Dermis blood vessel endothelial cell (primary cell): Measurements from ENCODE around the gene ADGRF4. TPM values are rescaled to one million over a fixed set of nuclear protein-coding genes. Genes with fewer than 3 reads are reported as not detected.

Experiments
- DNase-seq: peaks from one replicate; pipeline ENCODE4 v3.0.0; 2010
- total RNA-seq: library from RNA; depleted of rRNA; stranded (reverse); fragments of >200 nt; gene quantifications from 2 replicates; pipeline ENCODE4 v1.2.3, GENCODE V29; 2014

The ADGRF4 gene
- total RNA-seq, 1 donor from 2014 or later: under 0.01 TPM

DNA sequence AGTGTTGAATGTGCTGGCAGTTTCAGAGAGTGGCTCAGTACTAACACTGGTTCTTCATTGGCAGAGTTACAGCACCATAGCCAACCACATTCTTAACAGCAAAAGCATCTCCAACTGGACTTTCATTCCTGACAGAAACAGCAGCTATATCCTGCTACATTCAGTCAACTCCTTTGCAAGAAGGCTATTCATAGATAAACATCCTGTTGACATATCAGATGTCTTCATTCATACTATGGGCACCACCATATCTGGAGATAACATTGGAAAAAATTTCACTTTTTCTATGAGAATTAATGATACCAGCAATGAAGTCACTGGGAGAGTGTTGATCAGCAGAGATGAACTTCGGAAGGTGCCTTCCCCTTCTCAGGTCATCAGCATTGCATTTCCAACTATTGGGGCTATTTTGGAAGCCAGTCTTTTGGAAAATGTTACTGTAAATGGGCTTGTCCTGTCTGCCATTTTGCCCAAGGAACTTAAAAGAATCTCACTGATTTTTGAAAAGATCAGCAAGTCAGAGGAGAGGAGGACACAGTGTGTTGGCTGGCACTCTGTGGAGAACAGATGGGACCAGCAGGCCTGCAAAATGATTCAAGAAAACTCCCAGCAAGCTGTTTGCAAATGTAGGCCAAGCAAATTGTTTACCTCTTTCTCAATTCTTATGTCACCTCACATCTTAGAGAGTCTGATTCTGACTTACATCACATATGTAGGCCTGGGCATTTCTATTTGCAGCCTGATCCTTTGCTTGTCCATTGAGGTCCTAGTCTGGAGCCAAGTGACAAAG lies 17.0 kb upstream of the ADGRF4 start:
- no peak for DNase-seq

DNA sequence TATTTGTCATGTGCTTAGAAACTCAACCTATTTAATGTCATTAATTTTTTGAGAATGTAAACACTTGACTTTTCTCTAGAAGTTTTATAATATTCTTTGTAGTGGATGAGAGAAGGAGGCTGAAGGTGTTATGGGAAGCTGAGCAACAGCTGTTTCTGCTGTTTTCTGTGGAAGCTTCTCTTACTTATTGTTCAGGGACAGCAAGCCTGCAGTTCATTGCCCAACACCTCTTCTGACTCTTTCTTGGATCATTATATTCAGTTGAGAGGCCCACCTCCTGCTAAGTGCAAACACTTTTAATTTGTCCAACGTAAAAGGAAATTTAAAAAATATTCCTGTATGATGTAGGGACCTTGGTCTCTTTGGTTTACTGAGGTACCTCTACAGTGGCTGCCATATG lies 12.0 kb upstream of the ADGRF4 start:
- no peak for DNase-seq

DNA sequence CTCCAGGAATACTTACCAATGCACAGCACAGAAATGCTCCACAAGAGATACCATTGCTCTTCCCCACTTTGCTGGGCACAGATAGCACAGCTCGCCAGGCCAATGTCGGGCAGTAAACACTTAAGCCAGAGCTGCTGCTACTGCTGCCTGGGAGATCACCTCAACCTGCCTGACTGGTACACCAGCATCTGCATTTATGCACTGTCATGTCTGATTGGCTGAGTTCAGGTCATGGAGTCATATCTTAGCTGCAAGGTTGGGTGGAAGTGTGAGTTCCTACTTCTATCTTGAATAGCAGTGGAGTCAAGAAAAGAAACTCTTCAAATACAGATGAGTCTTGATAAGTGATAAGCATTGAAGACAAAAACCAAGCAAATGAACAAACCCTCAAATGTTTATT lies 10.9 kb upstream of the ADGRF4 start:
- no peak for DNase-seq

DNA sequence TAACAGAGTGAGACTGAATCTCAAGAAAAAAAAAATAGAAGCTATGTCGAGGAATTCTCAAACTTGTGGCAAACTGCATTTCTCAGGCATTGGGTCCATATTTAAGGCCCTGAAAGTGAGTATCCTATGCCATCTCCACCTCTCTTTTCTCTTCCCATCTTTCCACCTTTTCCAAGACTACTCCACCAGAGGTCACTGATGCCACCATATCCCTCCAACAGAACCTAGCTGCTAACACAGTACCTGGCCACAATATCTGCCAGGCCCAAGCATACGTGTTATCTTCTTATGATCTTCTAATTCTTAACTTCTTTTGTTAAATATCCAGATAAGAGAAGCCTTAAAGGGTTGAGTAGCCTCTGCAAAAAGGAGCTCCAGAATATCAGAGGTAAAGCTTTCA lies 8.2 kb upstream of the ADGRF4 start:
- no peak for DNase-seq

DNA sequence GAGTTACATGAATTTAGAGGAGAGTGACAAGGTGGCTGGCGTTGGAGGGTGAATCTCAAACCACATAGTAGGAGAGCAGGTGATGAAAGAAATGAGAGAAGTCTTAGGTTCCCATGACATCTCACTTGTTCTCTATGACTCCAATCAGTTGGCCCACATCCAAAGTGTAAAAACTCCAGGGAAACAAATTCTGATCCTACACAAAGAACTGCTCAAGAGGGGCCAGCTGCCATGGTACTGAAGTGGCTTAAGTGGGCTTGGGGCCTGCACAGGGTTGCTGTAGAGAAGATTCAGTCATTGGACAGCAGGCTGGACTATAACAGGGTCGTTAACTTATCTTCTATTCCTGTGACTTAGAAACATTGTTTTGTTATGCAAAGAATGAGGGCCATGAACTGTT lies 7.6 kb upstream of the ADGRF4 start:
- no peak for DNase-seq

DNA sequence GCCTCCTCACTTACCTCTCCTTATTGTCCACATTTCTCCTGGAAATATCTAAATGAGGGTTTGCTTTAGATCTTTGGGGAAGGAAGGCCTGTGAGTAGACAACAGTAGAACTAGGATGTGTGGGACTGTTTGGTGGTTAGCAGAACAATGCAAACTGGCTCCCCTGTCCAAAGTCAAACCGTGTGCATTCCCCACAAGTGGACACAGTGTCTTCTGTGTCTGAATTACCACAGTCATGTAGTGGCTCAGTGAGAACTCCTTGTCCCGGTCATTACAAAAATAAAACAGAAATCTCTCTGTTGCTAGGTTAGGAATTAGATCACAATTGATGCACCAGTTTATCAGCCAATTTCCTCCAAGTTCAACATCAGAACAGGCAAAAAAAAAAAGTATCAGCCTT lies 455 bp upstream of the ADGRF4 start:
- no peak for DNase-seq

DNA sequence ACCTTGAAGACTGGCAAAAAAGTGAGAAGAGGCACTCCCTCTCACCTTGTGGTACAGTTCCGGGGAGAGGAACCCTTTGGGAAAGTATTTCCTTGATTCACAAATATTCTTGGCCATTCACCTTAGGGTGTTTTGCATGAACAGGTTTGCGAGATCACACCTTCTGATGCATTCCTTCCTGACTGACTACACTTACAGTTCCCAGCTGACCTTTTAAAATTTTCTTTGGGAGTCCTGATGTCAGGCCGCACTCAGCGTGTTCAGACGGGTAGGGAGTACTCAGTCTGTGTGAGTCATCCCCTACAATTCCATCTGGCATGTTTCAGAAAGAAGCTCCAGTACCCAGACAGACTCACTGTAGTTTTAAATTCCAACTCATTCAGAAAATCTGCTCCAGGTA lies 1.7 kb downstream of the ADGRF4 start:
- DNase-seq: no peak

DNA sequence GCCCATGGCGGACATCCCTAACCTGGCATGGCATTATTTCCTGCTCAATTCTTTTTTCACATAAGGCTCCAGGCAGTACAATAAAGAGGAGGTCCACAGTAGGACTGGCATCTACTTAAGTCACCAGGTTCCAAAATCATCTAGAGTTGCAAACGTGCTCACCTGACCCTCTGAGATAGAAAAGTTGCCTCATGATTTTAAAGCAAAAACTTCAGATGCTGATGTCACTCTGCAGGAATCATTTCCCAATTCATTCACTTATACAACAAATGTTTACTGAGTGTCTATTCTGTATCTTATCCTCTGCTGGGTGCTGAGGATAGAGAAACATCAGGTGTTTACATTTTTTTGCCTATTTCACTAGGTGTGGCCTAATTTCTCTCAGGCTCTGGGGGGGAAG lies 2.2 kb downstream of the ADGRF4 start:
- DNase-seq: no peak

DNA sequence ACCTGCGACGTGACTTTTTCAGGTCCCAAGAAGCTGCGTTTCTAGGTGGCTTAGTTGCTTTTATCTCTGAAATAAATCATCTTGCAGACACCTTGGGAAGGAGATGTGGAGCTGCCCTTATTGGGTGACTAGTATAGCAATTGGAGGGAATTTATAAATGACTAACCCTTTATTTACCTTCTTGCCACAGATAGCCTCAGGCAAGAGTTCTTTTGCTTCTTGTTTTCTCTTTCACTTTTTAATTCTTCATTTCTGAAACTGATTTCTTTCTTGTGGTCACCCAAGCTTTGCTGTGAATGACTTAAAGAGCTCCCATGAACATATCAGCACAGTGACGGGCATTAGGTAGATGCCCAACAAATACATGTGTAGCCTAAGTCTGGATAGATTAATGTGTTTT lies 3.0 kb downstream of the ADGRF4 start:
- no peak for DNase-seq

DNA sequence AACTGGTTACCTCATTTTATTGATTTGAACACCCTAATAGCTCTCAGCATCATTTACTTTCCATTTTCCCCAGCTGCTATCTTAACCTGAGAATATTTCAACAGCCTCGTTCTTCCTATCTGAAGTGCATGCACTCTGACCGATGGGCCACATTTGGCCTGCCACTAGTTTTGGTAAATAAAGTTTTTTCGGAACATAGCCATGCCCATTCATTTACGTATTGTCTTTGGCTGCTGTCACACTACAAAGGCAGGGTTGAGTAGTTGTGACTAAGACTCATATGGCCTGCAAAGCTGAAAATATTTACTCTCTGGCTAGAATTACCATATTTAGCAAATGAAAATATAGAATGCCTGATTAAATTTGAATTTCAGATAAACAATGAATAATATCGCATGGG lies 10.8 kb downstream of the ADGRF4 start:
- DNase-seq: no peak

DNA sequence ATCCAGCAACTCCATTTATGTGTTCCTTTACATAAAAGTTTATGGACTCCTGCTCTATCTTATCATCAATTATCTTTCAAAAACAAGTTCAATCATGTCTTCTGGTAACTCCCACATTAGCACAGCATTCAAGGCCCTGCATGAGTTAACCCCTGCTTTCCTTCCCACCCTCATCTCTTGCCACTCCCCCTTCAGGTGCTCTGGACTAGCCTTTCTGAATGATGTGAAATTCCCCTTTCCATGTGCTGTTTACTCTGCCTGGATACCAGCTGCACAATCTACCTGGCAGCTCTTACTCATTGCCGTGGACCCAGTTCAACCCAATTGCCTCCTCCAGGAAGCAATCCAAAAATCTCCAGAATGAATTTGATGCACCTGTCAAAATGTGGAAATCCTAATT lies 11.9 kb downstream of the ADGRF4 start:
- no peak for DNase-seq

DNA sequence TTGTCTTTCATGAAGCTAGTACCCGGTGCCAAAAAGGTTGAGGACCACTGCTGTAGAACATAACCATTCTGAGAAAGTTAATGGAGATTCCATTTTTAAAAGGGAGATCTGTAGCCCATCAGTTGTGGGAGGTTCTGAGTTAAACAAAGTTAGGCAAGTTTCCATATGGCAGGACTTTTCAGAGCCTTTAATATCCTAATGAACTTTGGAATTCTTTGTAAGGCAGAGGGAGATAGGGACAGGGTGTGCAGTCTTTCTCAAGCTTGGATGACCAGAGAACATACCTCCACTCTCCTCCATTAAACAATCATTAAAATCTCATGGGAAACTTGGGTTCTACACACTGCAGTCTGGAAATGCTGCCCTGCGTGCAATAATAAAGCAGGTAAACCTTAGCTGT lies 14.8 kb downstream of the ADGRF4 start:
- DNase-seq: no peak

DNA sequence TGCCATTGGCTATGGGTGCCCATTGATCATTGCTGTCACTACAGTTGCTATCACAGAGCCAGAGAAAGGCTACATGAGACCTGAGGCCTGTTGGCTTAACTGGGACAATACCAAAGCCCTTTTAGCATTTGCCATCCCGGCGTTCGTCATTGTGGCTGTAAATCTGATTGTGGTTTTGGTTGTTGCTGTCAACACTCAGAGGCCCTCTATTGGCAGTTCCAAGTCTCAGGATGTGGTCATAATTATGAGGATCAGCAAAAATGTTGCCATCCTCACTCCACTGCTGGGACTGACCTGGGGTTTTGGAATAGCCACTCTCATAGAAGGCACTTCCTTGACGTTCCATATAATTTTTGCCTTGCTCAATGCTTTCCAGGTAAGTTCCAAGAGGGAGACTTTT lies 16.4 kb downstream of the ADGRF4 start:
- DNase-seq: no peak

DNA sequence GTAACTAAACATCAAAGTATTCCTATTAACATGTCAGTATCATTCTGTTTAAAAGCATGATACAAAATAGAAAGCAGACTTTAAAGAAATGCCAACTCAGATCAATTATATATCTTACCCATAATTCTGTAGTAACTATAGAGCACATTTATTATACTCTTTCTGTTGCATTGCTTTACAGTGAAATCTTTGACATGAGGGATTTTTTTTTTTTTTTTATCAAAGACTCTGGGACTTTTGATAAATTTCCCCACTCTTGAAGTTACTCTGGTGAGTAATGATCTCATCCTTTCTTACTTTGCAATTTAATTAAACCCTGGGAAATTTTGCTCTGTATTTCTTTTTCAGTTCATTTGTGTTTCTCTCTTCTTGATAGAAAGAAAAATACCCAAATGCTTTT lies 17.4 kb downstream of the ADGRF4 start:
- DNase-seq: no peak

DNA sequence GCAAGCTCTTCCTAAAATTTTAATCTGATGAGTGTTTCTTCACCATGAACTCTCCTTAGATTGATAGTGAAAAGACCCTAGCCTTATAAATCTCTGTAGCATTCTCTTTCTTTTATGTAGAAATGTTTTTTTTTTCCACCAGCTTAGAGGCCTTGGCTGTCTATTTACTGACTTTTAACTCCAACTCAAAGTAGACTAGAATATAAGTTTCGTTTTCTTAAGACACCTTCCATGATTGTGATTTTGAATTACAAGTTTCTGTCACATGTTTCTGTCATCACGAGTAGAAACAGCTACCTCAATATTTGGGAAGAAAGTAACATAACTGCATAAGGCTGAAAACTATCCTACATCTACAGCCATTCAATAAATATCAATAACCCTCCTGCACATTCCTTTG lies 17.8 kb downstream of the ADGRF4 start:
- no peak for DNase-seq

DNA sequence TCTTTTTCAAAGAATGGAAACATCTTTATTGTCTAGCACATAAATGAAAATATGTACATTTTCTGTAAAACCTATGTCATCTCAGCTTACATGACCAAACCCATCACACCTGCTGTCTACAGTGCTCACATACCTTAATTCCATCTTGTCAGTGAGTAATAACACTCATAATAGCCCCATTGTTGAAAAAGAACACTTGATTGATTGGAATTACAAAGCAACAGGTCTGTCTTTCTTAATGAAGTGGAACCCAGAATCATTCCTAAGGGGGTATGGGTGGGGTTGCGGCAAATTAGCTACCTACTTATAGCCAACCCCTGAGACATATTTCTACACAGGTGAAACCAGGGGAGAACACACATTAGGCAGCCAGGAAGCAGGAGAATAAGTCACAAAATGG lies 20.2 kb downstream of the ADGRF4 start:
- no peak for DNase-seq

DNA sequence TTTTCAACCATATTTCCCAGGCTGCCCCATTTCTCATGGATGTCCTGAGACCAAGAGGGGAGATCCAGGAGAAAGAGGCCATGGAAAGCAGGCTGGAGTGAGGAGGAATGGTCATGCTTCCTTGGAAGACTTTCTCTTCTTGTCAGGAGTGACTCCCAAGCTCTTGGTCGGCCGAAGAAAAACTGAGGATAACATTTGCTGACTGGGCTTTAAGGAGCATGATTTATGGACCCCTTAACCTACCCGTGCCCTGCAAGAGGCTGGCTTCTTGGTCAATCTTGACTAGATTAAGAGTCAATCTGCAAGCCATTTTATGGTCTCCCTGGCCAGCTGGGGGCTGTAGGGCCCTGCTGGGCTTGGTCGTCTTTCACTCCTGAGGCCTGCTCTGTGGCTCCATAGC lies 22.8 kb downstream of the ADGRF4 start:
- no peak for DNase-seq

DNA sequence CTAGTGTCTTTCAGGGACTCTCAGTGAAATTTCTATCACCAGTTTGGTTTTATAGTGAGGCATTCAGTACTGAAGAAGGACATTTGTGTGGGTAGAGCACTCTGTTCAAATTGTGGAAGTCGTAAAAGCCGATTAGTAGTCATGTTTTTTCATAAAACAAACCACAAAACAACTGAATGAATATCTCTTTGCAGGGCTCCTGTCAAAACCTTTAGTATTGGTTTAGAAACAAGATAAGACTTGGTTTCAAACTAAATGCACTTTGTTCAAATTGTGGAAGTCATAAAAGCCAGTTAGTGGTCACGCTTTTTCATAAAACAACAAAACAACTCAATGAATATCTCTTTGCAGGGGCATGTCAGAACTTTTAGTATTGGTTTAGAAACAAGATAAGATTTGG lies 23.8 kb downstream of the ADGRF4 start:
- no peak for DNase-seq

DNA sequence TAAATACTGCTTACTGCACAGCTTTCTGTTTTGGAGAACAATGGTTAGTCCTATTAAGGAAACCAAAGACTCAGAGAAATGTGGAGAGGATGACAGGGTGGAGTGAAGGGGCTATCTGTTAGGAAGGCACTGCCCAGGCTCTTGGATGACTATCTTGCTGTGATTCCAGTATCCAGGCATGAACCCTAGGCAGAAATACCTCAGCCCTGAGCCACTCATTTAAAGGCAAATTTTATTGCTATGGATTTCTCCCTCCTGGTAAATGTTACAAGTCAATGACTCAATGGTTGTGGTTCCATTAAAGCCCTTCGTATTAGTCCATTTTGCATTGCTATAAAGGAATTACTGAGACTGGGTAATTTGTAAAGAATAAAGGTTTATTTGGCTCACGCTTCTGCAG lies 25.9 kb downstream of the ADGRF4 start:
- DNase-seq: no peak

DNA sequence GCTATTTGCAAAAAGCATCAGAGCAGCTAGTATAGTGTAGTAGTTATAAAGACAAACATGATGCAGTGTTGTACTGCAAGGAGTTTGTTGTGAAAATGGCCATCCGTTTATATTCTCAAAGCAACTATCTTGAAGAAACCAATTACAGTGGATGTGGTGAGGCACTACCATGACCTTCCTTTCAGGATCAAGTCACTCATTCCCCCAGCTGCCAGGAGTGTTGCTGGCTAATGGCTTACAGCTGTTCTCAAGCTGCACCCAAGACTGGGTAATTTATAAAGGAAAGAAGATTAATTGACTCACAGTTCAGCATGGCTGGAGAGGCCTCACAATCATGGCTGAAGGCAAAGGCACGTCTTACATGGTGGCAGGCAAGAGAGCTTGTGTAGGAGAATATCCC lies 29.0 kb downstream of the ADGRF4 start:
- DNase-seq: no peak

DNA sequence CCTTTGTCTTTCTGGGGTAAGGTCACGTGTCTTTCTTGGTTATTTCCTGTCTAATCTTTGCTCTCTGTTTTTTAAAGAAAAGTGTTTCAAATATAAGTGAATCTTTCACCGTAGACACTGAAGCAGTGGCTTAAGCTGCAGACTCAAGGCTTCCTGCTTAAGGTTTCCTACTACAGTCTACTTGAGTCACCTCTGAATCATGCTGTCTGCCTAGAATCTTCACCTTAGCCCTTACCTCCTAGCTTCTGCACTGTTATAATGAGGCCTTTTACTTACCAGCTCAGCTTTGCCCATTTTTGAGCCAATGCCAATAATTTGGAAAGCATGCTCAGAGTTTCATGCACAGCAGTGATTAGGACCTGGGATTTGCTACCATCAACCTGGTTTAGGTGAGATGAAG lies 30.6 kb downstream of the ADGRF4 start:
- no peak for DNase-seq

DNA sequence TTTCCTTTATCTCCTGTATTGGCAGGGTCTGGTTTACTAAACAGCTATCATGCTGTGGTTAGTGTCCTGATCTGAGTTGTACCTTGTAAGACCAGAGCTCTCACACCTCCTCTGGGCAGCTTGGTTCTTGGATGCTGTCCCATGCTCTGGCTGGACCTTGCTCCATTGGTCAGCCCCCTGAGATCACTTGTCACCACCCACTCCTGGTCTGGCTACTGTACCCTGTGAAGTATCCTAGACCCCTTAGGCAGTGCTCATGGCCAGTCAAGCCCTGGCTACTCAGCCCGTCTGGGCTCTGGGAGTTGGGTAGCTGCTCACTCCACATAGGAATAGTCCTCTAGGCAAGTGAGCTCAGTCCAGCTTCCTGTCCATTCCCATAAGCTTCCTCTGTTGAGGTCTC lies 31.1 kb downstream of the ADGRF4 start:
- DNase-seq: no peak

DNA sequence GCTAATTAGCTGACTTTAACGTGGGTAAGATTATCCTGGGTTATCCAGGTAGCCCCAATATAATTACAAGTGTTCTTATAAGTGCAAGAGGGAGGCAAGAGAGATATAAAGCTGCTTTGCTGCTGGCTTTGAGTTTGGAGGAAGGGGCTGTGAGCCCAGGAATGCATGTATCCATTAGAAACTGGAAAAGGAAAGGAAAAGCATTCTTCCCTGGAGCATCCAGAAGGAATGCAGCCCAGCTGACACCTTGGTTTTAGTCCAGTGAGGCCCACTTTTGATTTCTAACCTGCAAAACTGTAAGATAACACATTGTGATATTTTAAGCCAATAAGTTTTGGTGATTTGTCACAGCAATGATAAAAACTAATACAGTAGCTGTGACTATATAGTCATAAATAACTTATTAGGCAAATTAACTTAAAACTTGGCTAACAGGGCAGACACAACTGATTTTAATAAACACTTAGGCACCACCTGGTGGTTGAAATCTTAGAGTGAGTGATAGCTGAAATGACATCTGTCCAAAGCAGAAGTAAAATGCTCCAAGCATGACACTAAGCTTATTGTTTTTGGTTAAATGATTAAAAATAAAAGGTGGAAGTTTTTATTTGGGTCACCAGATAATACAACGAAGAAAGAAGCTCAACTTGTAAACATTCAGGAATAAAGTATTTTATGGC lies 35.6 kb downstream of the ADGRF4 start:
- DNase-seq: peak; percentile 59

DNA sequence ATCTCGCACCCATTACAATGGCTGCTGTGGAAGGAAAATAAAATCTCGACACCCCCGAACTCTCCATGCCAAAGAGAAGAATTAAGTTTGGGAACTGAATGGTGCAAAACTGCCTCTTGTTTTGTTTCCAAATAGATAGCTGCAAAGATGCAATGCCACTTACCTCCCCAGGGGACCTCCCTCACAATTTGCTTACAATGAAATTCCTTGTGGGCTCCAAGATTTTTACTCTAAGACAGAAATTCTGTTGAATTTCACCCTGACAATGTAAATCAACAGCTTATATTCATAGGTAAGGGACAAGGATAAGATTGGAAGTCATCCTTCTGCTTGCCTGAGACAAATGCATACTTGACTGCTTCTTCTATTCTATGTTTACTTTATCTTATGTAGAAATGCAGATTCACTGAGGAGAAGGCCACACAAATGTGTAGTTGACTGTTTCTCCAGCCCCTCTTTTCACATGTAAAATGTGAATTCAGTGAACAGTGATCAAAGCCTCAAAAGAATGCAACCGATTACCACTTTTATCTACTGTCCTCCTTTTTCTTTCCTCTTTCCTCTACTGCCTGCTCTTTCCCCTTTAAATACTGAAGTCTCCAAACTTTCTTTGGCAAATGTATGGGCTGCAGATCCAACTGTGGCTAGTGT lies 36.6 kb downstream of the ADGRF4 start:
- no peak for DNase-seq
